GM18517 (cell line): Measurements from ENCODE around the gene JAKMIP2.
"Not testable (repeated sequence)": the region's sequence is repeated elsewhere in the genome, so short reads cannot be mapped to it uniquely, and the experiment has no call there.

Experiments used
- ATAC-seq: cut with Tn5 transposase; IDR thresholded peaks from one replicate; pipeline ENCODE4 v1.9.1; 2021; ENCODE audit warnings: mild to moderate bottlenecking, moderate library complexity; ENCODE audit not compliant: unreplicated experiment

JAKMIP2 gene

DNA sequence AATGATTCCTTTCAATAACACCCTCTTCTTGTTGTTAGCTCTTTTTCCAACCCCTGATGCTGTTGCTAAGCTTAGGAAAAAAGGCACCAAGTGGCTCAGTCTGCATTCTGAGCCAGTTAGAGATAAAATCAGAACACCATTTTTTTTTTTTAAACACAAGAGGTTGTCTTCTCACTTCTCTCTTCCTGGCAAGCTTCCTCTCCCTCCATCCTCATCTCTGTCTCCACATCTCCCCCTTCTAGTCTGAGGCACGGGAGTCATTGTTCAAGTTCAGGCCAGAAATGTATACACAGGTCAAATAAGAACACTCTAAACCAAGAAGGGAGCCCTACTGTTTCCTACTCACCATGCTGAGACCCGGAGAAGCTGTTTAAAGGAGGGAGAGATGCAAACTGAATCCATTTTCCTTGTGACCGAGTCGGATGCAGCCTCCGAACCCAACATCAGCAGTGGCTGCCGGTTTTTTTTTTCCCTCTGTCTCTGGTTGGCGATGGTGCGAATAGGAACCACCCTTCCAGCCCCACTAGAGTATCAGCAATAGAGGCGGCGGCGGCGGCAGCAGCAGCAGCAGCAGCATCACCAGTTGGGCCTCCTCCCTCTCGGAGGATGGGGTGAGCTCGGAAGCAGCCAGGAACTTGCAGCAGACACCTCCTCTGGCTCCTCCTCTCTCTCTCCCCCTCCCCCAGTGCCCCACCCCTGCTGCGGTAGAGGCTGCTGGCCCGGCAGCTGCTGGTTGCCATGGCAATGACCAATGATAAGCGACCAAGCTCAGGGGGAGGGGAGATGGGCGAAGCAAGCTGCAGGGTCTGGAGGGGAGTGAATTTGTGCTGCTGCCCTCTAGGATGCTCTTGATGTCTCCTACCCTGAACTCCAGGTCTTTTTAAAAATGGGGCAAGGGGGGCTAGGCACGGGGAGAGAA is at the start of gene JAKMIP2:
Gene JAKMIP2, minus strand, starts transcription at position 619 of the 919 bp plus-strand sequence. CDS start 110,922 bp downstream, outside the sequence.
- peak; percentile 76 for ATAC-seq

DNA sequence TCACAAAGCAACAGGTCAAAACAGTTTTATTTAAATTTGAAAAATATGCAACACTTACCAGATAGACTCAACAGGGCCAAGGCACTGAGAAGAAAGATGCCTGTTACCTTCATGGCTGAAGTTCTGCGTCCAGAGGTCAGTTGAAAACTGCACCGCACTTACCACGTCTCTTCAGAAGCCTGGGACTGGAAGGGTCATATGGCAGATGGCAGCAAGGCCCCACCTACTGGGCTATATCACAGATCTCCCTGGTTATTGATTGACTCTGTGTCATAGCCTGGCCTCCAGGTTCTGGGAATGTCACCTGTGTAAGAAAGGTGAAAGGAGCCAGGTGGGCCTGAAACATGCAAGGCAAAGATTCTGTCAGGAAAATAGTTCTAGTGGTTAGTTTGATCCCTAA is 48.9 kb upstream of the JAKMIP2 start, which contains the start of gene SPINK1:
Gene SPINK1, minus strand, starts transcription at position 207 of the 400 bp plus-strand sequence. Its CDS starts 94 bp downstream, at position 113.
- ATAC-seq, result no peak

DNA sequence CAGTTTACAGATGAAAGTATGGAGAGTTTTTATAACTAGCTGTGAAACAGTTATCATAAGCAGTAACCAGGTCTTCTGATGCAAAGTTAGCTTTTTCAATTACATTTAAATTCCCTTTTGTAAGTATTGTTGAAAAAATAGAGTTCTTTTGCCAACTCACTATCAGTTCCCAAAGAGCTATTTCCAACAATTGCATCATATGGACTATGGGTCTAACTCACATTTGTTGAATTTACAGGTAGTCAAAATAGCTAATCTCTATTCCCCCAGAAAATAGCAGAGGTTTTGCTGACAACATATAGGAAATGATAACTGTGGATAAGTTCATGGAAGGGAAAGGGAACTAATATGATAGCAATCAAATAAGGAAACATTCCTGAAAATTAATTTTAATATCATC is 47.5 kb upstream of the JAKMIP2 start:
- no peak for ATAC-seq

DNA sequence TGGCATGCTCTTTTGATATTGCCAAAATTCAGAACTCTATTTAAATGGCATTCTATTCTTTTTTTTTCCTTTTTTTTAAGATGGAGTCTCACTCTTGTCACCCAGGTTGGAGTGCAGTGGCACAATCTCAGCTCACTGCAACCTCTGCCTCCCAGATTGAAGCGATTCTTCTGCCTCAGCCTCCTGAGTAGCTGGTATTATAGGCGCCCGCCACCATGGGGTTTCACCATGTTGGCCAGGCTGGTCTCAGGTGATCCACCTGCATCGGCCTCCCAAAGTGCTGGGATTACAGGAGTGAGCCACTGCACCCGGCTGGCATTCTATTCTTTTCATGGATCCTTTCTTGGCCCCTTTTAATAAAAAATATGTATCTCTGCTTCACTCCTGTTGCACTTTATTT is 44.5 kb upstream of the JAKMIP2 start:
- ATAC-seq, result not testable (repeated sequence)

DNA sequence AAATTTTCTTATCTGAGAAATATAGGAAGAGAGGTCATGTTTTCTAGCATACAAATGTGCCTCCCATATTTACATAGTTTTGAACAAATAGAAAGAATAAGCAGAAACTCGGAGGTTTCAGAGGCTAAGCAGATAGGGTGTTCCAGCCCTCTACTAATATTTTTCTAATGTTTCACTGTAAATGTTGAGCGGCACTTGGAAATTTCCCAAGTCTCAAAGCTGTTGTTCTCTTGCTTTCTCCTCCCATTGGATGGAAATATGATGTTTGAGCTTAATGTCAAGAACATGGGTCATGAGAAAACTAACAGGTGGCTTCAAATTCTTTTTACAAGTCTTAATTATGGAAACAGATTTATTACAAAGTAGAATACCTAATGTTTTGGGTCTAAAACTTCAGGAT is 43.8 kb upstream of the JAKMIP2 start:
- ATAC-seq, result no peak

DNA sequence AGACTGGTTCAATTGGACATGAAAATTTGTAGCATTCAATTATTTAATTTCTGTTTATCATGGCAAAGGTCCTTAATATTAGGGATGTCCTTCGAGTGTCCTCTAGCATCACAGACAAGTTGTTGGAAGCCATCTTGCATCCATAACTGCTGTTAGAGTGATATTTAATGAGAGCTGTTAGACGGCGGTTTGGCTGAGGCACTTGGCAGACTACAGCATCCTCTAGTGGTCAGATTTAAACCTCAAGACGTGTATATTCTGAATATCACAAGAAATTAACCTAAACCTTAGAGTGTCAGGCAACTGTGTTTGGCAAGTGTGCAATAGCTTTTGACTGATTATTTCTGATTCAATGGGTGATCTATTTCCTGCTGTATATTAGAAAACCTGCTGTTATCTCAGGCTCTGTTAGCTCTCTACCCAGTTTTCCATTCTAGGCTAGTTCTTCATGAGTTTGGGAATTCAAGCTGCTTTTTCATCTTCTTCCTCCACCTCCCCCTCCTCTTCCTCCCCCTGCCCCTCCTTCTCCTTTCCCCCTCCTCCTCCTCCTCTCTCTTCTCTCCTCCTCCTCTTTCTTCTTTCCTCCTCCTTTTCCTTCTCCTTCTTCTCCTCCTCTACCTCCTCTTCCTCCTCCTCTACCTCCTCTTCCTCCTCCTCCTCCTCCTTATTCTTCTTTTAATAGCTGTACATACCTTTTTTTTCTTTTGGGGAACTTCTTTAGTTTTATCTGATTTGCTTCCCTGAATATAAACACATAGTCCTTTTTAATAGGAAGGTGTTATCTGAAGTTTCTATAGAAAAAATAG is 40.4 kb upstream of the JAKMIP2 start:
- ATAC-seq, result peak; percentile 91

DNA sequence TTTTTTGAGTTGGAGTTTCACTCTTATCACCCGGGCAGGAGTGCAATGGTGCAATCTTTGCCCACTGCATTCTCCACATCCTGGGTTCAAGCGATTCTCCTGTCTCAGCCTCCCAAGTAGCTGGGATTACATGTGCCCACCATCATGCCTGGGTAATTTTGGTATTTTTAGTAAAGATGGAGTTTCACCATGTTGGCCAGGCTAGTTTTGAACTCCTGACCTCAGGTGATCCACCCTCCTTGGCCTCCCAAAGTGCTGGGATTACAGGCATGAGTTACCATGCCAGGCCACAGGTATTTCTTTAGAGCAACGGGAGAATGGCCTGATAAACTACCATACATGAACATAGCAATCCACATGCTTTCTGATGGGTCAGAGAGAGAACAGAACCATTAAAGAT is 39.7 kb upstream of the JAKMIP2 start:
- not testable (repeated sequence) for ATAC-seq

DNA sequence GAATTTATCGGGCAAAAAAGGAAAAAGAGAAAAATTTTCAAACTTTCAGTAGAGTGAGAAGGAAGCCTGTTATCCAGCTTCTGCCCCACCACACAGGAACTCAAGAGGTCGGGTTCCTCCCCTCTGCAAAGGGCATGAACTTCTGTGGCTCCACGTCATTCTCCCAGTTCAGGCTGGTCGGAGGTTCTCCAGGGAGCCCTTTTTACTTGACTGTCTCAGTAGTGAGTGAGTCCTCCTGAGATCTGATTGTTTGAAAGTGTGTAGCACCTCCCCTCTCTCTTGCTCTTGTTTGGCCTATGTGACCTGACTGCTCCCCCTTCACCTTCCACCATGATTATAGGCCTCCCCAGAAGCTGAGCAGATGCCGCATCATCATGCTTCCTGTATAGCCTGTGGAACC is 39.2 kb upstream of the JAKMIP2 start:
- no peak for ATAC-seq

DNA sequence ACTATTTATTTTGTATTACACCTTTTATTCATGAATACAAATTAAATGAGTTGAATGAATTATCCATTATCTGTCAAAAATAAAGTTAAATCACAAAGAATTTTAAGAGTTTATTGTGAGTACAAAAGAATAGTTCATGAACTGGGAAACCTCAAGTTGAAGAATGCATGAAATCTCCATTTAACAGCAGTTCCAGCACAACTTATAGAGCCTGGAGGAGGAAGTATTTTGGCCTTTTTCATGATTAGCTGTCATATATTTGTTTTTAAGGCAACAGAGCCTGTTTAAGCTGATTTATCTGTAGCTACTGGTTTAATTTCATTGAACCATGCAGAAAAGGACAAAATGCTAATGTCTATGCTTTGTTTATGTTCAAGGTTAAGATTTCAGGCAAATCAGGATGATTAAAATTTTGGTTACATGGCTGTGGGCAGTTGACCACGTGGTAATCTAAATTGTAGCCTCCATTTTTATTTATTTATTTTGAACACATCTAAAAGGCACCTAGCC is 36.8 kb upstream of the JAKMIP2 start:
- no peak for ATAC-seq

DNA sequence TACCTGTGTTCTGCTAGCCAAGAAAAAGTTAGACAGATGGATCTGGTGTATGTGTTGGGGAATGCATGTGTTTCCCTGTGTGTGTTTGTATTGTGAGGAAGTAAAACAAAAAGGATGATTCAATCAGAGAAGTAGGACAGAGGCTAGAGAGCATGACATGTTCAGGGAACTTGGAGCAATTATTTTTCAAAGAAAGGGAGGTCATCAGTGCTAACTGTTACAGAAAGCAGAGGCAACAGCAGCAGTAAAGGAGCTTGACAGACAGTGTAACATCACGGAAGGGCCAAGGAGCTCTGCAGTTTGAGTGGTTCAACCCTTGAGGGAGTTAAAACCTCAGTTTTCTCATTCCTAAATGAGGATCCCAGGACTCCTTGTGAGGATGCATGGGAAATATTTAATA is 35.8 kb upstream of the JAKMIP2 start:
- ATAC-seq, result no peak

DNA sequence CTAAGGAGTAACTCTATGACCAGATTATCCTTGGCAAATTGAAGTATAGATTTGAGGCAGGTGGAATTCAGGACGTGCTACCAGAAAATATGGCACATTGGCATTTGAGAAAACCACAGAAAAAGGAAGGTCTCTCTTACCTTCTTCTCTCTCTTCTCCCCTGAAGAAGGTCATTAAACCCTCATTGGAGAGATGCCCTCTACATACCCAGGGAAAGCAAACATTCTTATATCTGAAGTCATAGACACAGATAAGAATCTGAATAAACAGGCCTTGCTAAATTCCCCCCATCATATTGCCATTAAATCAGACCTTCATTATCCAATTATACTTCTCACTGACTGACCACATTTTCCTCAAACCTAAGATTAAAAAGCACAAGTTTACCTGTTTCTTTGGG is 31.2 kb upstream of the JAKMIP2 start:
- no peak for ATAC-seq

DNA sequence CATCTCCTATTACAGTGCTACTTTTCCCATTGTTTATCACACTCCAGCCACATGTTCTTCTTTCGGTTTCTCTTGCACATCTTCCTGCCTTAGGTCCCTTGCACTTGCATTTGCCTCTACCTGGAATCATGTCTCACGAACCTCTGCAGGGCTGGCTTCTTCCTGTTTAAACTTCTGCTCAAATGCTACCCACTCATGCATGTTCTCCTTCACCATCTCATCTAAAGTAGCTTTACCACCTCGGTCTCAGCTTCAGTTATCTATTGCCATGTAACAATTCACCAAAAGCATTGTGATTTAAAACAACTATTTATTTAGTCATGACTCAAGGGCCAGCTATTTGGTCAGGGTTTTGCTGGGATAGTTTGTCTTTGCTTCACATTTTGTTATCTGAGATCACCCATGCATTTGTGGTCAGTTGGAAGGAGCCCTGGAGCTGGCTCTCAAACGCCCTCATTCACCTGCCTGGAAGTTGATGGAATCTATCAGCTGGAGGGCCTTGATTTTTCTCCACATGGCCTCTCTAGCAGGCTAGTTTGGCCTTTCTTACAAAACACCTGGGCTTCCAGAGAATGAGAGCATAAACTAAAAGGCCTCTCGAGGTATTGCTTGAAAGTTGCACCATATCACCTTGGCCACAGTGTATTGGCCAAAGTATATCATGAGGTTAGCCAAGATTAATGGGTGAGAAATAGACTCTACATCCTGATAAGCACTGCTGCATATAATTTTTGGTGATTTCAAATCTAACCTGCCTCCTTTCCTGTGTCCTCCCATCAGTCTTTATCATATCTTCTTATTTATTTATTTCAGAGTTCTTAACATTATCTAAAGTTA is 27.5 kb upstream of the JAKMIP2 start:
- ATAC-seq, result no peak

DNA sequence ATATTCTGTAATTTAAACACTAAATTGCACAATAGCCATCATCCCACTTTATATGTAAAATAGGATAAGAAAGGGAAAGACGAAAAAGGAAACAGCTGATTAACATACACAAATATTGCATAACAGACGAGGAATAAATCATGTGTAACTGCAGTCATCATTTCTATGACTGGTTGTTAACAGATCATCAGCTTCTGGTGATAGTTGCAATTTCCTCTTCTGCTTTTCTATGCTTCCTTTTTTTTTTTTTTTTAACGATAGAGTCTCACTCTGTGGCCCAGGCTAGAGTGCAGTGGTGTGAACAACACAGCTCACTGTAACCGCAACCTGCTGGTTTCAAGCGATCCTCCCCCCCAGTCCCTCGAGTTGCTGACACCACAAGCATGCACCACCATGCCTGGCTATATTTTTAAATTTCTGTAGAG is 22.5 kb upstream of the JAKMIP2 start:
- peak; percentile 91 for ATAC-seq

DNA sequence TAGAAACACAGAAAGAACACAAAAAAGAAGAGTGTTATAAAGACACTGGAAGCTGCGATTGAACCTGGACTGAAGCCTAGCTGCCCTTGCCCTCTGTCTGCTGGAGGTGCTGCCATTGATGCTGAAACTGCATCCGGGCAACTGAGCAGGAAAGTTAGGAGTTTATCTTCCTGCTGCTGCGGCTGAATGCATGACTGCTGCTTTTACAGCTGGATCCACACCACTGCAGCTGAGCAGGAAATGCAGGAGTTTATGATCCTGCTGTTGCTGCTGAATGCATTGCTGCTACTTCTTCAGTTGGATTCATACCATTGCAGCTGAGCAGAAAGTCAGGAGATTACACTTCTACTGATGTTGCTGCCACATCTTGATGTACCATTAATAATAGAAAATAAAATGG is 21.8 kb upstream of the JAKMIP2 start:
- no peak for ATAC-seq

DNA sequence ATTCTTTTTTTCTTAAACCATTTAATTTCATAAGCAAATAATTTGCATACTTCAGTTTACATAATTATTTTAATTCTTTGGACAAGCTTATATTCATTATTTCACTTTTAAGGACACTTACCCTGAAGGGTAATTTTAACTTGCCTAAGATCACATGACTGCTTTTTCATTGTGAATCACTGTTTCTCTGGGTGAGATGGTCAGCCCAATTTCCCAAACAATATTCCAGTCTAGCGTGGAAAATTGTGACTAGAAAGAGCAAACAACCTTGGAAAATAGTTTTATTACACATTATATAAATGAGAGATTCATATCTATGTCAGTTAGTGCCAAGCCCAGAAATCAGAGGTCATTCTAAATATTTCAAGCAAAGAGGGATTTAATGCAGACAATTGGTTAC is 21.4 kb upstream of the JAKMIP2 start:
- ATAC-seq, result no peak

DNA sequence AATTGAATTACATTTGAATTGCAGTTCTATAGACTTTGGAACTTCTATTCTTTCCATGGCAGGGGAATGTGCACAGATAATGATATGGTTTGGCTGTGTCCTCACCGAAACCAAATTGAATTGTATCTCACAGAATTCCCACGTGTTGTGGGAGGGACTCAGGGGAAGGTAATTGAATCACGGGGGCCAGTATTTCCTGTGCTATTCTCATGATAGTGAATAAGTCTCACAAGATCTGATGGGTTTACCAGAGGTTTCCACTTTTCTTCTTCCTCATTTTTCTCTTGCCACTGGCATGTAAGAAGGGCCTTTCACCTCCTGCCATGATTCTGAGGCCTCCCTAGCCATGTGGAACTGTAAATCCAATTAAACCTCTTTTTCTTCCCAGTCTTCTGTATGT is 20.6 kb upstream of the JAKMIP2 start:
- not testable (repeated sequence) for ATAC-seq

DNA sequence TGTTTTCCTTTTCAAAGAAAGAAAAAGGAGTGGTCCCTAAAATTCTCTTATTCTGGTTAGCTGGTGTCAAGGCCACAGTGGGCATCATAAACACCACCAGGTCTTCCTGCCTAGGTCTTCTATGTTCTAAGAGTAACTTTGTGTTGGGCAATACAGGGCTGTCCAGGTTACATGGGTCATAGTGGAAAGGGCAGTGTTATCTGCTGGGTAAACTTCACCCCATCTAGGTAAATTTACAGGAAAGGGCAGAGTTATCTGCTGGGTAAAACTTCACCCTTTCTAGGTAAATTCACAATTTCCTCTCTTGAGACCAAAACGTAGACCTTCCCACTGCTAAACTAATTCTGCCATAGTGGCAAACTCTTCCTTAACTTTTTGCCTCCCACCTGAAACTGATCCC is 18.9 kb upstream of the JAKMIP2 start:
- no peak for ATAC-seq

DNA sequence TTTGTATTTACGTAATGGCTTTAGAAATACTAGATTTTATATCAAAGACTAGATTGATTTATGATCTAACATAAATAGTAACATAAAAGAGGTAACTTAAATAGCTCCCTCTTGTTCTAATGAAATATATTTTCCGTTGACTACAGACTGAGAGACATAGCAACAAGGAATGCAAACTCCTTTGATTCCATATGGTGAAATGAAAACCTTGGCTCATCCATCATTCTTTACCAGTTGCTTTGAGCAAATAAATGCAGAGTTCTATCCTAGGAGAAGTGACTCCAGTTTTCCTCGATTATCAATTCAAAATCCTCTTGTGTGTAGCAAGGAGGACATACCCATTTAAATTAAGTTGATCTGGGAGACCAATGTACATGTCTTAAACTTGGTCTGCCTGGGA is 18.0 kb upstream of the JAKMIP2 start:
- ATAC-seq, result no peak

DNA sequence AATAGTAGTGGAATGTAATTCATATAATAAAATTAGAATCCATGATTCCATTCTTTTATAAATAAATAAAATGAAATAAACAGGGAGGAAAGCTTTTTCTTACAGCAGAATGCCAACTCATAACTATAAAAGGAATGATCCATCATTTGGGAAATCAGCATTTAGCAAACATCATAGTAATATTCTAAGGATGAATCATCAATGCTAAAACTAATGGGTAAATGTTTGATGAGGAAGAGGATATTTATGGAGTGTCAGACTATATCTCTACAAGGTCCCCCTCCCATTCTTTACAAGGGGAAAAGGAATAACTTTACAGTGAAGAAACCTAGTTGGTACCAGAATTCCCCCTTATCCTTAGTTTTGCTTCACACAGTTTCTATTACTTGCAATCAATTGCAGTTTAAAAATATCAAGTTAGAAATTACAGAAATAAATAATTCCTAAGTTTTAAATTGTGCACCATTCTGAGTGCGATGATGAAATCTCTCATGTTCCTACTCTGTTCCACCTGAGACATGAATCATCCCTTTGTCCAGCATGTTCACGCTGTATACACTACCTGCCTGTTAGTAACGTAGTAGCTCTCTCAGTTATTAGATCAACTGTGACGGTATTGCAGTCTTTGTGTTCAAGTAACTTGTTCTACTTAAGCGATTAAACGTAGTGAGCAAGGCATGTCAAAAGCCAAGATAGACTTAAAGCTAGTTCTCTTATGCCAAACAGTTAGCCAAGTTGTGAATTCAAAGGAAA is 14.2 kb upstream of the JAKMIP2 start:
- ATAC-seq, result no peak

DNA sequence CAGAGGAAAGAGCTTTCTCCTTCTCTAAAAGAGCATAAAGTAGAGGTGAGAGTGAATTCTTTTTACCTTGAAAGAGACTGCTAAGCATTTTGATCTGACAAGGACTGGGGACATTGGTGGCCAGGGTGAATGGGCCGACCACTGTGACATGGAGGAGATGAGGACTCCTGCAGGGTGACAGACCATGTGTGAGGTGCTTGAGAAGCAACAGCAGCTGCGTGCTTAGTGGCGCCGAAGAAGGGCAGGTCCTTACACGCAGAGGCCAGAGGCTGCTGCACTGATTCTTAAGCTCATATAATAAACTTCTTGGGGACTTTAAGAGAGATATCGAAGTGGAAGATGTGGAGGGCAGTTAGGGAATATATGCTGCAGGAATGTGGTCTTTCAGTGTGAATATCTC is 8.7 kb upstream of the JAKMIP2 start:
- ATAC-seq, result no peak
